Measurements from ENCODE around the gene NUB1. TPM values are rescaled to one million over a fixed set of nuclear protein-coding genes. Genes with fewer than 3 reads are reported as not detected.

Gene NUB1
- total RNA-seq, 1 donor from 2014 or later: 61.7 TPM

GRCh38 chr7:151308791-151309190 is 32.8 kb upstream of the NUB1 start:
- Histone ChIP-seq H3K9ac (no peak overlapping the region), H3K4me3 (no peak overlapping the region), H4K20me1 (ENCODE audit: low read depth) (no peaks in the 10 kb centered on the region), H3K27ac (no peak overlapping the region), H3K27me3 (peaks cover 17% of the 10 kb centered on the region), H3K36me3 (no peaks in the 10 kb centered on the region), H2AFZ (replicated peaks) (no peak overlapping the region), H3K9me3 (ENCODE audit: low read depth) (no peaks in the 10 kb centered on the region), H3F3A (ENCODE audit: low read depth) (peaks cover 10% of the 10 kb centered on the region), H3K4me1 (peaks cover 3% of the 10 kb centered on the region), H3K4me2 (no peak overlapping the region), H3K79me2 (ENCODE audit: low read depth) (no peaks in the 10 kb centered on the region)
- TF ChIP-seq, protein P1, sequence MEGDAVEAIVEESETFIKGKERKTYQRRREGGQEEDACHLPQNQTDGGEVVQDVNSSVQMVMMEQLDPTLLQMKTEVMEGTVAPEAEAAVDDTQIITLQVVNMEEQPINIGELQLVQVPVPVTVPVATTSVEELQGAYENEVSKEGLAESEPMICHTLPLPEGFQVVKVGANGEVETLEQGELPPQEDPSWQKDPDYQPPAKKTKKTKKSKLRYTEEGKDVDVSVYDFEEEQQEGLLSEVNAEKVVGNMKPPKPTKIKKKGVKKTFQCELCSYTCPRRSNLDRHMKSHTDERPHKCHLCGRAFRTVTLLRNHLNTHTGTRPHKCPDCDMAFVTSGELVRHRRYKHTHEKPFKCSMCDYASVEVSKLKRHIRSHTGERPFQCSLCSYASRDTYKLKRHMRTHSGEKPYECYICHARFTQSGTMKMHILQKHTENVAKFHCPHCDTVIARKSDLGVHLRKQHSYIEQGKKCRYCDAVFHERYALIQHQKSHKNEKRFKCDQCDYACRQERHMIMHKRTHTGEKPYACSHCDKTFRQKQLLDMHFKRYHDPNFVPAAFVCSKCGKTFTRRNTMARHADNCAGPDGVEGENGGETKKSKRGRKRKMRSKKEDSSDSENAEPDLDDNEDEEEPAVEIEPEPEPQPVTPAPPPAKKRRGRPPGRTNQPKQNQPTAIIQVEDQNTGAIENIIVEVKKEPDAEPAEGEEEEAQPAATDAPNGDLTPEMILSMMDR (IDR thresholded peaks at IDR 0.05): no peak
- TF ChIP-seq EZH2 (IDR thresholded peaks at IDR 0.05): no peak
- no peak for TF ChIP-seq EZH2phosphoT487 (IDR thresholded peaks at IDR 0.05)
- H3K27me3 Mint-ChIP-seq (ENCODE audit: insufficient read depth, low read depth): peaks cover 18% of the 10 kb centered on the region
- no peak overlapping the region for H3K27ac Mint-ChIP-seq
- H3K4me3 Mint-ChIP-seq: no peak overlapping the region
- no peak for DNase-seq (ENCODE audit: low spot score)
- peaks cover 5% of the 10 kb centered on the region for H3K9me3 Mint-ChIP-seq
- no peaks in the 10 kb centered on the region for H3K36me3 Mint-ChIP-seq
- H3K4me1 Mint-ChIP-seq: peaks cover 8% of the 10 kb centered on the region

DNA sequence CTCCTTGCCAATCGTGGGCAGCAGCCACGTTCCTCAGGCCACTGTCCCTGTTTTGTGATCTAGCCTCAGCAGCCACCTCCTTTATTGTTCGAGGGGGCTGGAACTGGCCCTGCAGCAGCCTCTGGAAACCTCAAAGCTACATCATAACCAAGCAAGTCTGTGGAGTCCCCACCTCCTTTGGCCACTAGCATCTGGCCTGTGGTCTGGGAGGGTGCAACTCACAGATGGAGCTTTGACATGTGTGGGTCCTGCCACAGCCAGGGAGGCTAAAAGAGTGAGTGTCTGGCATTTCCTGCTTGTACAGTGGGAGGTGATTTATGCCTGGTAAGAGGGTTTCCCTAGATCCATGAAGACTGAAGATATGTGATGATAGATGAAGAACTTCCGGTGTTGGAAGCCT is 32.3 kb upstream of the NUB1 start:
- Histone ChIP-seq H4K20me1 (ENCODE audit: low read depth) (no peaks in the 10 kb centered on the region), H3K27ac (no peak overlapping the region), H3K4me1 (peaks cover 3% of the 10 kb centered on the region), H3K4me3 (no peak overlapping the region), H3K4me2 (no peak overlapping the region), H3K79me2 (ENCODE audit: low read depth) (no peaks in the 10 kb centered on the region), H3K9ac (no peak overlapping the region), H3F3A (ENCODE audit: low read depth) (peaks cover 6% of the 10 kb centered on the region), H2AFZ (replicated peaks) (no peak overlapping the region), H3K9me3 (ENCODE audit: low read depth) (no peaks in the 10 kb centered on the region), H3K27me3 (peaks cover 12% of the 10 kb centered on the region), H3K36me3 (no peaks in the 10 kb centered on the region)
- DNase-seq (ENCODE audit: low spot score): no peak
- Mint-ChIP-seq H3K27ac (no peak overlapping the region), H3K4me3 (peak overlapping the region; percentile 25), H3K4me1 (peaks cover 6% of the 10 kb centered on the region), H3K36me3 (no peaks in the 10 kb centered on the region), H3K9me3 (peaks cover 5% of the 10 kb centered on the region), H3K27me3 (ENCODE audit: insufficient read depth, low read depth) (peaks cover 16% of the 10 kb centered on the region)
- TF ChIP-seq EZH2phosphoT487 (IDR thresholded peaks at IDR 0.05) (no peak), EZH2 (IDR thresholded peaks at IDR 0.05) (no peak)
- TF ChIP-seq, protein P1 (IDR thresholded peaks at IDR 0.05): no peak

DNA sequence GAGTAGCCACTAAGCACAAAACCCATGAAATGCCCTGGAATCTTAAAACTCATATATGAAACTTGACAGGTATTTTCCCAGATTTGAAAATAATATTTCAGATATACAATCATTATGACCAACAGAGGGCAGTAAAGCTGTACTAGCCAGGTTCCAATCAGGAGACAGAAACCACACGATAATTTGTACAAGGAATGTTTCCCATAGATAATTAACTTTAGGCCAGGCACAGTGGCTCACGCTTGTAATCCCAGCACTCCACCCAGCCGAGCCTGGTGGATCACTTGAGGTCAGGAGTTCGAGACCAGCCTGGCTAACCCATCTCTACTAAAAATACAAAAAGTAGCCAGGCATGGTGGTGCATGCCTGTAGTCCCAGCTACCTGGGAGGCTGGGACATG is 31.0 kb upstream of the NUB1 start:
- no peaks in the 10 kb centered on the region for H3K36me3 ChIP-seq
- peaks cover 6% of the 10 kb centered on the region for H3K27me3 Mint-ChIP-seq (ENCODE audit: insufficient read depth, low read depth)
- no peaks in the 10 kb centered on the region for H4K20me1 ChIP-seq (ENCODE audit: low read depth)
- TF ChIP-seq, protein P1 (IDR thresholded peaks at IDR 0.05): peak; percentile 34
- no peak for TF ChIP-seq EZH2phosphoT487 (IDR thresholded peaks at IDR 0.05)
- no peak for DNase-seq (ENCODE audit: low spot score)
- H3K36me3 Mint-ChIP-seq: no peaks in the 10 kb centered on the region
- no peak overlapping the region for H3K4me3 Mint-ChIP-seq
- no peak overlapping the region for H3K27ac Mint-ChIP-seq
- no peak overlapping the region for H3K4me2 ChIP-seq
- H3K4me3 ChIP-seq: no peak overlapping the region
- H3K9me3 Mint-ChIP-seq: peaks cover 5% of the 10 kb centered on the region
- H3K9me3 ChIP-seq (ENCODE audit: low read depth): no peaks in the 10 kb centered on the region
- peaks cover 3% of the 10 kb centered on the region for H3F3A ChIP-seq (ENCODE audit: low read depth)
- H3K27me3 ChIP-seq: no peaks in the 10 kb centered on the region
- no peaks in the 10 kb centered on the region for H3K4me1 Mint-ChIP-seq
- H3K27ac ChIP-seq: no peak overlapping the region
- no peaks in the 10 kb centered on the region for H3K4me1 ChIP-seq
- no peaks in the 10 kb centered on the region for H3K79me2 ChIP-seq (ENCODE audit: low read depth)
- no peak overlapping the region for H3K9ac ChIP-seq
- no peak overlapping the region for H2AFZ ChIP-seq (replicated peaks)
